ENCODE measurements around the gene COL13A1.

GRCh38 chr10:69810097-69810496 is 8.4 kb downstream of the COL13A1 start:
- no peak for TF ChIP-seq POLR2A (IDR thresholded peaks at IDR 0.05)
- TF ChIP-seq, protein P1, sequence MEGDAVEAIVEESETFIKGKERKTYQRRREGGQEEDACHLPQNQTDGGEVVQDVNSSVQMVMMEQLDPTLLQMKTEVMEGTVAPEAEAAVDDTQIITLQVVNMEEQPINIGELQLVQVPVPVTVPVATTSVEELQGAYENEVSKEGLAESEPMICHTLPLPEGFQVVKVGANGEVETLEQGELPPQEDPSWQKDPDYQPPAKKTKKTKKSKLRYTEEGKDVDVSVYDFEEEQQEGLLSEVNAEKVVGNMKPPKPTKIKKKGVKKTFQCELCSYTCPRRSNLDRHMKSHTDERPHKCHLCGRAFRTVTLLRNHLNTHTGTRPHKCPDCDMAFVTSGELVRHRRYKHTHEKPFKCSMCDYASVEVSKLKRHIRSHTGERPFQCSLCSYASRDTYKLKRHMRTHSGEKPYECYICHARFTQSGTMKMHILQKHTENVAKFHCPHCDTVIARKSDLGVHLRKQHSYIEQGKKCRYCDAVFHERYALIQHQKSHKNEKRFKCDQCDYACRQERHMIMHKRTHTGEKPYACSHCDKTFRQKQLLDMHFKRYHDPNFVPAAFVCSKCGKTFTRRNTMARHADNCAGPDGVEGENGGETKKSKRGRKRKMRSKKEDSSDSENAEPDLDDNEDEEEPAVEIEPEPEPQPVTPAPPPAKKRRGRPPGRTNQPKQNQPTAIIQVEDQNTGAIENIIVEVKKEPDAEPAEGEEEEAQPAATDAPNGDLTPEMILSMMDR (IDR thresholded peaks at IDR 0.05 in 4 of 5, conservative IDR thresholded peaks at IDR 0.05 in 1 of 5): no peak
